Heart right ventricle (tissue), 16 donors: ENCODE results near the gene FKBP2. TPM values are rescaled to one million over a fixed set of nuclear protein-coding genes. Genes with fewer than 3 reads are reported as not detected.
A peak's percentile ranks its signal among the peaks of the same experiment; 100 is the strongest.

Source experiments
- ATAC-seq, 8 donors: fragments of 200-7000 bp; cut with Tn5 transposase; one replicate each; pipeline ENCODE4 v1.9.1; 2020; ENCODE audit warnings: mild to moderate bottlenecking in 8 of 8, moderate library complexity in 8 of 8, moderate number of reproducible peaks in 1 of 8
- DNase-seq, 2 donors: peaks; one replicate each; pipeline ENCODE4 v3.0.0-alpha.2; 2020
- H3K27ac ChIP-seq, 10 donors: fragments of 200-600 bp; sonication (generic) in 2 of 10; one replicate each; pipeline versions ENCODE4 v1.5.0 to v1.8.0; 2020 to 2022; ENCODE audit warnings: mild to moderate bottlenecking in 3 of 10
- H3K27me3 ChIP-seq, 7 donors: fragments of 200-600 bp; one replicate each; pipeline ENCODE4 v1.8.0; 2021 to 2022; ENCODE audit warnings: mild to moderate bottlenecking in 2 of 7
- H3K36me3 ChIP-seq, 9 donors: fragments of 200-600 bp; sonication (generic) in 1 of 9; one replicate each; pipeline versions ENCODE4 v1.5.0 to v1.8.0; 2020 to 2022; ENCODE audit warnings: mild to moderate bottlenecking in 2 of 9
- H3K4me1 ChIP-seq, 9 donors: fragments of 200-600 bp; sonication (generic) in 1 of 9; one replicate each; pipeline versions ENCODE4 v1.5.0 to v1.8.0; 2020 to 2022; ENCODE audit warnings: mild to moderate bottlenecking in 4 of 9
- H3K4me3 ChIP-seq, 10 donors: fragments of 200-600 bp; sonication (generic) in 2 of 10; one replicate each; pipeline versions ENCODE4 v1.5.0 to v1.8.0; 2020 to 2022; ENCODE audit warnings: mild to moderate bottlenecking in 7 of 10, moderate library complexity in 2 of 10
- H3K9me3 ChIP-seq, 11 donors: fragments of 200-600 bp in 10 of 11; sonication (generic) in 2 of 11; one replicate each; pipeline versions ENCODE4 v1.5.0 to v1.8.0; 2013 to 2022; ENCODE audit warnings: mild to moderate bottlenecking in 2 of 11, control low read depth in 1 of 11, moderate library complexity in 1 of 11
- WGBS, 2 donors: extraction: QIAGEN DNeasy Blood & Tissue Kit; methylation state at CpG; one replicate each; pipeline ENCODE4 v1.1.7; 2013; ENCODE audit warnings: inconsistent platforms in 1 of 2; 5-methylcytosine and 5-hydroxymethylcytosine counted together
- intact Hi-C, 10 donors: fragments of 100-400 bp; cut with DNase I; formaldehyde crosslinking; loops; one replicate each; pipeline versions ENCODE4 v1.11.1 to v1.14.2; 2022
- polyA plus RNA-seq, 2 donors: library from polyadenylated mRNA; stranded (reverse); fragments of 200-250 nt; gene quantifications; one replicate each; pipeline ENCODE4 v1.2.3, GENCODE V29; 2013
- total RNA-seq, 10 donors: library from RNA; stranded (reverse); fragmentation: NEBNext Ultra II Directional in 3 of 10; extraction: Animal tissue kit (Norgen Biotek cat#: 25700) in 3 of 10; gene quantifications; one replicate each; pipeline versions ENCODE4 v1.2.1 to v1.2.4, GENCODE V29; 2021 to 2023
- TF ChIP-seq, protein P1 (sequence below), 9 donors: fragments of 200-600 bp; sonication (generic) in 2 of 9; IDR thresholded peaks; one replicate each; pipeline versions ENCODE4 v1.5.0 to v1.8.0; 2021 to 2022; ENCODE audit warnings: antibody characterized with exemption in 9 of 9, mild to moderate bottlenecking in 5 of 9, moderate library complexity in 1 of 9
- donor health status: Arrhythmogenic right ventricular cardiomyopathy.
- donor health status: ischemic (EF 13 %, LVEDD 7.1; RV severe dilation, severe dysfunction).
- donor health status: healthy with polysubstance abuse.
- donor health status: DM: no; HTN: yes; CAD: no.
- donor health status: DM: no; HTN: no; CAD: no.
- donor health status: ischemic (EF 25% LVEDD 6.9; RV normal size, moderate dysfunction).
- donor health status: ischemic (EF 25% LVEDD 5.7; RV mildly dilated, moderate dysfunction).
- donor health status: healthy.
- donor health status: DM: yes; HTN: yes; CAD: no.
- donor health status: Ischemic cardiomyopathy.
- donor health status: ischemic (EF 35%, LVEDD 5.7; RV mildly dilated, moderate dysfunction).
- donor health status: nonischemic (EF 11% LVEDD 7.7; RV severe dilation, severe dysfunction).
- donor health status: DM: yes; HTN: yes; CAD: no.
- donor health status: PGD.
- donor health status: ischemic (EF 29% LVEDD 5.4; RV normal size, mild dysfunction).
- donor health status: nonischemic (EF 23%, LVEDD 6.1; RV moderate dilation, normal function).

Gene FKBP2
- total and polyA plus RNA-seq, 12 donors, result 40.2 to 404 (median 49.4) TPM

DNA sequence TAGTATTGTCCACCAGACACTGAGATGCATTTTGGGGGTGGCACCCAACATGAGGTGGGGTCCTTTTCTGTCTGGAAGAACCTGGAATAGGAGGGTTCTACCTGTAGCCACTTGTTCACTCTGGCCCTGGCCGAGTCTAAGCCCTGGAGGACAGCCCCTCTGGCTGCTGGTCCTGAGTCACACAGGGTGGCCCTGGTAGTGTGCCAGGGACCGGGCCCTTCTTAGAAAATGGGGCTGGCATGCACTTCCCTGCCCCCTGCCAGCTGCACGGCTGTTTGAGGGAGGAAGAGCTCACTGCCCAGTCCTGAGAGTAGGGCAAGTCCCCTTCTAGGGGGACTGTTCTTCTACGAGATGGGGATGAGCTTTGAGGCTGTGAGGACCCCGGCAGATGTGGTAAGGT lies 12.6 kb downstream of the FKBP2 start:
- DNase-seq, result no peak
- intact Hi-C loops, result loop anchor here in 3 of 10 donors (2.0 to 5.0 kb wide), 2 partner anchors 13 to 49 kb away; partner anchors contain the start of gene CATSPERZ (in 1 of the 3)
- Histone ChIP-seq H3K4me3 (no peak overlapping the region), H3K27ac (peak overlapping the region in 2 of 10 donors; percentile 5 to 85), H3K9me3 (no peaks in the 10 kb centered on the region), H3K36me3 (peaks cover 0 to 44% (median 21%) of the 10 kb centered on the region in 9 donors), H3K4me1 (peaks cover 0 to 39% (median 31%) of the 10 kb centered on the region in 9 donors), H3K27me3 (no peaks in the 10 kb centered on the region)
- 44 to 52% methylated on average over 5 of the region's 5 CpGs for WGBS, 2 donors
- TF ChIP-seq, protein P1, sequence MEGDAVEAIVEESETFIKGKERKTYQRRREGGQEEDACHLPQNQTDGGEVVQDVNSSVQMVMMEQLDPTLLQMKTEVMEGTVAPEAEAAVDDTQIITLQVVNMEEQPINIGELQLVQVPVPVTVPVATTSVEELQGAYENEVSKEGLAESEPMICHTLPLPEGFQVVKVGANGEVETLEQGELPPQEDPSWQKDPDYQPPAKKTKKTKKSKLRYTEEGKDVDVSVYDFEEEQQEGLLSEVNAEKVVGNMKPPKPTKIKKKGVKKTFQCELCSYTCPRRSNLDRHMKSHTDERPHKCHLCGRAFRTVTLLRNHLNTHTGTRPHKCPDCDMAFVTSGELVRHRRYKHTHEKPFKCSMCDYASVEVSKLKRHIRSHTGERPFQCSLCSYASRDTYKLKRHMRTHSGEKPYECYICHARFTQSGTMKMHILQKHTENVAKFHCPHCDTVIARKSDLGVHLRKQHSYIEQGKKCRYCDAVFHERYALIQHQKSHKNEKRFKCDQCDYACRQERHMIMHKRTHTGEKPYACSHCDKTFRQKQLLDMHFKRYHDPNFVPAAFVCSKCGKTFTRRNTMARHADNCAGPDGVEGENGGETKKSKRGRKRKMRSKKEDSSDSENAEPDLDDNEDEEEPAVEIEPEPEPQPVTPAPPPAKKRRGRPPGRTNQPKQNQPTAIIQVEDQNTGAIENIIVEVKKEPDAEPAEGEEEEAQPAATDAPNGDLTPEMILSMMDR (IDR thresholded peaks at IDR 0.05), result no peak
- ATAC-seq, result peak in 3 of 8 donors; percentile 7 to 37 (median 14)

DNA sequence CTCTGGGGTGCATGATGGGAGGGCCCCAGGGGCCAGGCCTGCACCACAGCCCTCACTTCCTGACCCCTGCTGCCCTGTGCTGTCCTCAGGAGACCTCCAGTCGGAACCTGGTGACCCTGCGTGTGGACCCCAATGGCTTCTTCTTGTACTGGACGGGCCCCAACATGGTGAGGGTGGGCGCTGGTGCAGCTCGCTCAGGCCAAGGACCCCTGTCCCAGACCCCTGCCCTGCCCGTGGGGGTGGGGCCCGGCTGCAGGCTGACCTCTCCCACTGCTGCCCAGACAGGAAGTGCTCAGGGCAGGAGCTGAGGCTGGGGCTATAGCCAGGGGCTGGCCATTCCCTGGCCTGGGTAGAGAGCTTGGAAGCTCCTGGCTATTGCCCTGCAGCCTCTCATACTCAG lies 13.4 kb downstream of the FKBP2 start:
- intact Hi-C loops, result loop anchor here in 1 of 10 donors (5.0 kb wide), 1 partner anchor 48 kb away; the partner anchor contains the start of gene CATSPERZ
- ATAC-seq, result no peak
- Histone ChIP-seq H3K9me3 (no peaks in the 10 kb centered on the region), H3K36me3 (peaks cover 0 to 52% (median 25%) of the 10 kb centered on the region in 9 donors), H3K27me3 (no peaks in the 10 kb centered on the region), H3K4me1 (peaks cover 0 to 39% (median 31%) of the 10 kb centered on the region in 9 donors), H3K27ac (no peak overlapping the region), H3K4me3 (no peak overlapping the region)
- DNase-seq, result no peak
- TF ChIP-seq, protein P1 (IDR thresholded peaks at IDR 0.05), result no peak
- 87 to 89% methylated on average over 7 of the region's 7 CpGs for WGBS, 2 donors

DNA sequence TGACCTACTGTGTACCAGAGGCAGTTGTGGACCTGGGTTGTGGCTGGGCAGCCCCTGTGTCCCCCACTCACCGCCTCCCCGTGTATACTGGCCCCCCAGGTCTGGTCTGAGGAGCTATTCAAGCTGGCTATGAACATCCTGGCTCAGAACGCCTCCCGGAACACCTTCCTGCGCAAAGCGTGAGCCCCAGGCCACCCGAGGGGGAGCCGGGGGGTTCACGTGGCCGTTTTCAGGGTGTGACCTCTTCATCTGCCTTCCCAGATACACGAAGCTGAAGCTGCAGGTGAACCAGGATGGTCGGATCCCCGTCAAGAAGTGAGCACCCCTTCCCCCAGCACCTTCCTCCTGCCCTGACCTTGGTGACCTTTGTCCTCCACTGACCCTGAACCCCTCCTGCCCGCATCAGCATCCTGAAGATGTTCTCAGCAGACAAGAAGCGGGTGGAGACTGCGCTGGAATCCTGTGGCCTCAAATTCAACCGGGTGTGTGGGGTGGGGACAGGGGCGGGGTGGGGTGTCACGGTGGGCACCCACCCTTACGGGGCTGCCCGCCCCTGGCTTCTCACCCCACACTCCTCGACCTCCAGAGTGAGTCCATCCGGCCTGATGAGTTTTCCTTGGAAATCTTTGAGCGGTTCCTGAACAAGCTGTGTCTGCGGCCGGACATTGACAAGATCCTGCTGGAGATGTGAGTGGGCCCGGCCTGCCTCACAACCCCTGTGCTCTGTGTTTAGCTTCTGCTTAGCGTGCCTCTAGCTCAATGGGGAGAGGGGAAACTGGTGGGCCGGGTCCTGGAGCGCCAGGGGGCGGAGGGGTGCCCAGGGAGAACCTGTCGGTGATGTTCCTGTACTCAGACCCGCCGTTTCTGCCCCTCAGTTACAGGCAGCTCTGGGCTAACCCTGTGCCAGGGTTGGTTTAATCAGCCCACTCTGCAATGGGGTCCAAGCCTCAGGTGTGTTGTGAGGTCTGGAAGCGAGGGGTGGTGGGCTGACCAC lies 14.5 kb downstream of the FKBP2 start:
- TF ChIP-seq, protein P1 (IDR thresholded peaks at IDR 0.05), result no peak
- Histone ChIP-seq H3K4me3 (no peak overlapping the region), H3K27ac (no peak overlapping the region), H3K9me3 (no peaks in the 10 kb centered on the region), H3K4me1 (peaks cover 0 to 36% (median 30%) of the 10 kb centered on the region in 9 donors), H3K27me3 (no peaks in the 10 kb centered on the region), H3K36me3 (peaks cover 0 to 63% (median 25%) of the 10 kb centered on the region in 9 donors)
- no peak for ATAC-seq
- DNase-seq, result no peak
- 88 to 91% methylated on average over 35 of the region's 35 CpGs for WGBS, 2 donors
- intact Hi-C loops, result no loop called here

DNA sequence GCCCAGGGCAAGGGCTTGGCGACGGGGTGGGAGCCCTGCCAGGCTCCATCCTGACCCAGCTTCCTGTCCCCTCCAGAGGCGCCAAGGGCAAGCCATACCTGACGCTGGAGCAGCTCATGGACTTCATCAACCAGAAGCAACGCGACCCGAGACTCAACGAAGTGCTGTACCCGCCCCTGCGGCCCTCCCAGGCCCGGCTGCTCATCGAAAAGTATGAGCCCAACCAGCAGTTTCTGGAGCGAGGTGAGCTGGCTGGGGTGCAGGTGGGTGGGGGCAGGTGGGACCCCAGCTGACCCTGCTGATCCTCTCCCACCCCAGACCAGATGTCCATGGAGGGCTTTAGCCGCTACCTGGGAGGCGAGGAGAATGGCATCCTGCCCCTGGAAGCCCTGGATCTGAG lies 15.4 kb downstream of the FKBP2 start:
- DNase-seq (no peak), ATAC-seq (no peak)
- 81 to 90% methylated on average over 15 of the region's 15 CpGs for WGBS, 2 donors
- Histone ChIP-seq H3K9me3 (no peaks in the 10 kb centered on the region), H3K4me3 (no peak overlapping the region), H3K27me3 (no peaks in the 10 kb centered on the region), H3K4me1 (peaks cover 0 to 28% (median 23%) of the 10 kb centered on the region in 9 donors), H3K36me3 (peaks cover 0 to 72% (median 25%) of the 10 kb centered on the region in 9 donors), H3K27ac (no peak overlapping the region)
- TF ChIP-seq, protein P1 (IDR thresholded peaks at IDR 0.05), result no peak
- intact Hi-C loops, result no loop called here
